ENCODE results near the gene DNAJC22. TPM values are rescaled to one million over a fixed set of nuclear protein-coding genes. Genes with fewer than 3 reads are reported as not detected.

Gene DNAJC22
- total and polyA plus RNA-seq, 9 of the 15 experiments (the other 6 are each of a cell fraction or from before 2014, with no cell fraction given) = 0.10 to 1.2 (median 0.47) TPM

DNA sequence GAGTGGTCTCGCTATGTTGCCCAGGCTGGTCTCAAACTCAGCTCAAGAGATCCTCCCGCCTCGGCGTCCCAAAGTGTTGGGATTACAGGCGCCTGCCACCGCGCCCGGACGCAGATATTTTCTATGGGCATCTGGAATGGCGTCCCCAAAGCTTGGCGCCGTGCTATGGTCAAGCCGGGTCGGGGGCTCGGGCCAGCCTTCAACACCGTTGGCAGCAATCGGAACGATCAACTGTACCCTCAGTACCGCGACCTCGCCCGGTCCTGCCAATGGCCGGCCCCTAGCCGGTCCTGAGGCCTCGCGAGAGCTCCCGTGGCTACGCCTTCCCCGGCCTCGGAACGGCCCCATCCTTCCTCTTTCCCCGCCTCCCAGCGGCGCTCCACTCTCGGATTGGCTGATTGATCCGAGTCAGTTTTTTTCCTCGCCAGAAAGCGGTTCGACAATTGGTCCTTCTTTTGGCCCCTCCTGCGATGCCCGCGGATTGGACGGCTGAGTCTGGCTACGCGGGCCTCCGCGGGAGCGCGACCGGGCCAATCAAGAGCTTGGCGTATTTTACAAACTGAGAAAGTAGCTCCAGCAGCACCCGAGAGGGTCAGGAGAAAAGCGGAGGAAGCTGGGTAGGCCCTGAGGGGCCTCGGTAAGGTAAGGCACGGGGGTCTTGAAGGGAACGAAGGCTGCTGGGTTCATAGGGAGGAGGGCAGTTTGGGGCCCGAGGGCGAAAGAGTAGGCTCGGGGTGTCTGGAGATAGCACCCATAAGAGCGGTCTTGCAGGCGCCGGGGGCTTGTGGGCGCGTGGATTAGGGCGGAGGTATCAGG lies 23.8 kb upstream of the DNAJC22 start, which contains the start of gene TROAP (continued):
- TF ChIP-seq SMAD2 (IDR thresholded peaks at IDR 0.05; ENCODE audit: low read depth, low read length) (no peak), SNIP1 (IDR thresholded peaks at IDR 0.05; ENCODE audit: low read depth) (no peak), PML (IDR thresholded peaks at IDR 0.05; ENCODE audit: low read length) (peak; percentile 80; the same call in 1 of the 2 replicates), RBM17 (IDR thresholded peaks at IDR 0.05; ENCODE audit: borderline replicate concordance, low read depth, low read length) (no peak), KDM5B (IDR thresholded peaks at IDR 0.05; ENCODE audit: insufficient replicate concordance, low read depth, low read length) (peak; percentile 65), ETV1 (tag; conservative IDR thresholded peaks at IDR 0.05; ENCODE audit: low read depth) (no peak), PHF20 (IDR thresholded peaks at IDR 0.05; ENCODE audit: partially characterized antibody) (peak; percentile 60), HMGN3 (IDR thresholded peaks at IDR 0.05; ENCODE audit: borderline replicate concordance, extremely low read depth, insufficient read length, low read depth, low read length) (peak; percentile 20), ZNF12 (CRISPR knock-in tag; IDR thresholded peaks at IDR 0.05) (no peak), BRD9 (IDR thresholded peaks at IDR 0.05; ENCODE audit: low read depth, partially characterized antibody) (peak; percentile 44), TCF3 (CRISPR knock-in tag; IDR thresholded peaks at IDR 0.05) (no peak), ELF1 (tag; IDR thresholded peaks at IDR 0.05) (no peak)
- TF ChIP-seq, protein P1, sequence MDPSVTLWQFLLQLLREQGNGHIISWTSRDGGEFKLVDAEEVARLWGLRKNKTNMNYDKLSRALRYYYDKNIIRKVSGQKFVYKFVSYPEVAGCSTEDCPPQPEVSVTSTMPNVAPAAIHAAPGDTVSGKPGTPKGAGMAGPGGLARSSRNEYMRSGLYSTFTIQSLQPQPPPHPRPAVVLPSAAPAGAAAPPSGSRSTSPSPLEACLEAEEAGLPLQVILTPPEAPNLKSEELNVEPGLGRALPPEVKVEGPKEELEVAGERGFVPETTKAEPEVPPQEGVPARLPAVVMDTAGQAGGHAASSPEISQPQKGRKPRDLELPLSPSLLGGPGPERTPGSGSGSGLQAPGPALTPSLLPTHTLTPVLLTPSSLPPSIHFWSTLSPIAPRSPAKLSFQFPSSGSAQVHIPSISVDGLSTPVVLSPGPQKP (CRISPR knock-in tag; IDR thresholded peaks at IDR 0.05) = no peak
- TF ChIP-seq, protein P2, sequence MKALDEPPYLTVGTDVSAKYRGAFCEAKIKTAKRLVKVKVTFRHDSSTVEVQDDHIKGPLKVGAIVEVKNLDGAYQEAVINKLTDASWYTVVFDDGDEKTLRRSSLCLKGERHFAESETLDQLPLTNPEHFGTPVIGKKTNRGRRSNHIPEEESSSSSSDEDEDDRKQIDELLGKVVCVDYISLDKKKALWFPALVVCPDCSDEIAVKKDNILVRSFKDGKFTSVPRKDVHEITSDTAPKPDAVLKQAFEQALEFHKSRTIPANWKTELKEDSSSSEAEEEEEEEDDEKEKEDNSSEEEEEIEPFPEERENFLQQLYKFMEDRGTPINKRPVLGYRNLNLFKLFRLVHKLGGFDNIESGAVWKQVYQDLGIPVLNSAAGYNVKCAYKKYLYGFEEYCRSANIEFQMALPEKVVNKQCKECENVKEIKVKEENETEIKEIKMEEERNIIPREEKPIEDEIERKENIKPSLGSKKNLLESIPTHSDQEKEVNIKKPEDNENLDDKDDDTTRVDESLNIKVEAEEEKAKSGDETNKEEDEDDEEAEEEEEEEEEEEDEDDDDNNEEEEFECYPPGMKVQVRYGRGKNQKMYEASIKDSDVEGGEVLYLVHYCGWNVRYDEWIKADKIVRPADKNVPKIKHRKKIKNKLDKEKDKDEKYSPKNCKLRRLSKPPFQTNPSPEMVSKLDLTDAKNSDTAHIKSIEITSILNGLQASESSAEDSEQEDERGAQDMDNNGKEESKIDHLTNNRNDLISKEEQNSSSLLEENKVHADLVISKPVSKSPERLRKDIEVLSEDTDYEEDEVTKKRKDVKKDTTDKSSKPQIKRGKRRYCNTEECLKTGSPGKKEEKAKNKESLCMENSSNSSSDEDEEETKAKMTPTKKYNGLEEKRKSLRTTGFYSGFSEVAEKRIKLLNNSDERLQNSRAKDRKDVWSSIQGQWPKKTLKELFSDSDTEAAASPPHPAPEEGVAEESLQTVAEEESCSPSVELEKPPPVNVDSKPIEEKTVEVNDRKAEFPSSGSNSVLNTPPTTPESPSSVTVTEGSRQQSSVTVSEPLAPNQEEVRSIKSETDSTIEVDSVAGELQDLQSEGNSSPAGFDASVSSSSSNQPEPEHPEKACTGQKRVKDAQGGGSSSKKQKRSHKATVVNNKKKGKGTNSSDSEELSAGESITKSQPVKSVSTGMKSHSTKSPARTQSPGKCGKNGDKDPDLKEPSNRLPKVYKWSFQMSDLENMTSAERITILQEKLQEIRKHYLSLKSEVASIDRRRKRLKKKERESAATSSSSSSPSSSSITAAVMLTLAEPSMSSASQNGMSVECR (CRISPR knock-in tag; IDR thresholded peaks at IDR 0.05) = peak; percentile 35; the same call in 1 of the 2 replicates
- TF ChIP-seq, protein P3, sequence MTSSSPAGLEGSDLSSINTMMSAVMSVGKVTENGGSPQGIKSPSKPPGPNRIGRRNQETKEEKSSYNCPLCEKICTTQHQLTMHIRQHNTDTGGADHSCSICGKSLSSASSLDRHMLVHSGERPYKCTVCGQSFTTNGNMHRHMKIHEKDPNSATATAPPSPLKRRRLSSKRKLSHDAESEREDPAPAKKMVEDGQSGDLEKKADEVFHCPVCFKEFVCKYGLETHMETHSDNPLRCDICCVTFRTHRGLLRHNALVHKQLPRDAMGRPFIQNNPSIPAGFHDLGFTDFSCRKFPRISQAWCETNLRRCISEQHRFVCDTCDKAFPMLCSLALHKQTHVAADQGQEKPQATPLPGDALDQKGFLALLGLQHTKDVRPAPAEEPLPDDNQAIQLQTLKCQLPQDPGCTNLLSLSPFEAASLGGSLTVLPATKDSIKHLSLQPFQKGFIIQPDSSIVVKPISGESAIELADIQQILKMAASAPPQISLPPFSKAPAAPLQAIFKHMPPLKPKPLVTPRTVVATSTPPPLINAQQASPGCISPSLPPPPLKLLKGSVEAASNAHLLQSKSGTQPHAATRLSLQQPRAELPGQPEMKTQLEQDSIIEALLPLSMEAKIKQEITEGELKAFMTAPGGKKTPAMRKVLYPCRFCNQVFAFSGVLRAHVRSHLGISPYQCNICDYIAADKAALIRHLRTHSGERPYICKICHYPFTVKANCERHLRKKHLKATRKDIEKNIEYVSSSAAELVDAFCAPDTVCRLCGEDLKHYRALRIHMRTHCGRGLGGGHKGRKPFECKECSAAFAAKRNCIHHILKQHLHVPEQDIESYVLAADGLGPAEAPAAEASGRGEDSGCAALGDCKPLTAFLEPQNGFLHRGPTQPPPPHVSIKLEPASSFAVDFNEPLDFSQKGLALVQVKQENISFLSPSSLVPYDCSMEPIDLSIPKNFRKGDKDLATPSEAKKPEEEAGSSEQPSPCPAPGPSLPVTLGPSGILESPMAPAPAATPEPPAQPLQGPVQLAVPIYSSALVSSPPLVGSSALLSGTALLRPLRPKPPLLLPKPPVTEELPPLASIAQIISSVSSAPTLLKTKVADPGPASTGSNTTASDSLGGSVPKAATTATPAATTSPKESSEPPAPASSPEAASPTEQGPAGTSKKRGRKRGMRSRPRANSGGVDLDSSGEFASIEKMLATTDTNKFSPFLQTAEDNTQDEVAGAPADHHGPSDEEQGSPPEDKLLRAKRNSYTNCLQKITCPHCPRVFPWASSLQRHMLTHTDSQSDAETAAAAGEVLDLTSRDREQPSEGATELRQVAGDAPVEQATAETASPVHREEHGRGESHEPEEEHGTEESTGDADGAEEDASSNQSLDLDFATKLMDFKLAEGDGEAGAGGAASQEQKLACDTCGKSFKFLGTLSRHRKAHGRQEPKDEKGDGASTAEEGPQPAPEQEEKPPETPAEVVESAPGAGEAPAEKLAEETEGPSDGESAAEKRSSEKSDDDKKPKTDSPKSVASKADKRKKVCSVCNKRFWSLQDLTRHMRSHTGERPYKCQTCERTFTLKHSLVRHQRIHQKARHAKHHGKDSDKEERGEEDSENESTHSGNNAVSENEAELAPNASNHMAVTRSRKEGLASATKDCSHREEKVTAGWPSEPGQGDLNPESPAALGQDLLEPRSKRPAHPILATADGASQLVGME (CRISPR knock-in tag; IDR thresholded peaks at IDR 0.05) = 0 out of 2 replicates have a peak, but pooled peaks have one; percentile 26
